Left lung (tissue), 10 donors: ENCODE results near the gene NCMAP. TPM values are rescaled to one million over a fixed set of nuclear protein-coding genes. Genes with fewer than 3 reads are reported as not detected.

Experiments used
- ATAC-seq: fragments of 200-7000 bp; cut with Tn5 transposase; one replicate; pipeline ENCODE4 v1.9.1; 2020; ENCODE audit warnings: moderate library complexity
- DNase-seq, 4 donors: peaks; one replicate each; pipeline ENCODE4 v3.0.0-alpha.2; 2013 to 2020
- H3K27ac ChIP-seq, 2 donors: fragments of 200-600 bp; sonication (generic) in 1 of 2; one replicate each; pipeline versions ENCODE4 v1.5.0 to v1.8.0; 2020 to 2021
- H3K27me3 ChIP-seq, 2 donors: fragments of 200-600 bp; sonication (generic) in 1 of 2; one replicate each; pipeline versions ENCODE4 v1.5.0 to v1.8.0; 2020 to 2021
- H3K36me3 ChIP-seq, 2 donors: fragments of 200-600 bp; sonication (generic) in 1 of 2; one replicate each; pipeline versions ENCODE4 v1.5.0 to v1.8.0; 2020 to 2021
- H3K4me1 ChIP-seq, 2 donors: fragments of 200-600 bp; one replicate each; pipeline ENCODE4 v1.8.0; 2021
- H3K4me3 ChIP-seq, 2 donors: fragments of 200-600 bp; sonication (generic) in 1 of 2; one replicate each; pipeline versions ENCODE4 v1.5.0 to v1.8.0; 2020 to 2021; ENCODE audit warnings: mild to moderate bottlenecking in 1 of 2
- H3K9me3 ChIP-seq, 2 donors: fragments of 200-600 bp; sonication (generic) in 1 of 2; one replicate each; pipeline versions ENCODE4 v1.5.0 to v1.8.0; 2020 to 2021
- CTCF ChIP-seq, 2 donors: fragments of 200-600 bp; sonication (generic) in 1 of 2; IDR thresholded peaks; one replicate each; pipeline versions ENCODE4 v1.5.0 to v1.8.0; 2021; ENCODE audit warnings: antibody characterized with exemption in 2 of 2
- intact Hi-C, 2 donors: fragments of 100-400 bp; cut with DNase I; formaldehyde crosslinking; loops; one replicate each; pipeline versions ENCODE4 v1.11.2 to v1.14.2; 2022
- polyA plus RNA-seq, 6 donors: library from polyadenylated mRNA; unstranded; fragments of 120-200 nt; gene quantifications; one replicate each; pipeline ENCODE4 v1.2.1, GENCODE V29; 2013; ENCODE audit not compliant: insufficient read length in 6 of 6
- total RNA-seq, 2 donors: library from RNA; stranded (reverse); fragmentation: NEBNext Ultra II Directional; extraction: Animal tissue kit (Norgen Biotek cat#: 25700); gene quantifications; one replicate each; pipeline ENCODE4 v1.2.1, GENCODE V29; 2021
- donor health status: DM: no; HTN: yes; CAD: no.
- donor health status: DM: no; HTN: no; CAD: no.

Gene NCMAP
- total and polyA plus RNA-seq, 8 donors: 3.0 to 7.8 (median 5.4) TPM

- Histone ChIP-seq H3K4me3 (no peak overlapping the region), H3K27me3 (no peaks in the 10 kb centered on the region), H3K4me1 (peaks cover 13 to 17% of the 10 kb centered on the region in 2 donors), H3K36me3 (peaks cover 12 to 81% of the 10 kb centered on the region in 2 donors), H3K9me3 (no peaks in the 10 kb centered on the region), H3K27ac (no peak overlapping the region)
- DNase-seq: no peak
- no peak for TF ChIP-seq CTCF (IDR thresholded peaks at IDR 0.05)
- intact Hi-C loops: no loop called here
- no peak for ATAC-seq
These were observed 93.0 kb downstream of the NCMAP start for GRCh38 chr1:24648919-24649318.

- ATAC-seq (no peak), DNase-seq (no peak)
- intact Hi-C loops: no loop called here
- peaks cover 12 to 100% of the 10 kb centered on the region in 2 donors for H3K36me3 ChIP-seq
- H3K27me3 ChIP-seq: no peaks in the 10 kb centered on the region
- H3K27ac ChIP-seq: no peak overlapping the region
- no peak overlapping the region for H3K4me3 ChIP-seq
- no peaks in the 10 kb centered on the region for H3K9me3 ChIP-seq
- no peaks in the 10 kb centered on the region for H3K4me1 ChIP-seq
- no peak for TF ChIP-seq CTCF (IDR thresholded peaks at IDR 0.05)
These were observed 96.5 kb downstream of the NCMAP start for GRCh38 chr1:24652382-24652781.

- Histone ChIP-seq H3K36me3 (peaks cover 11 to 100% of the 10 kb centered on the region in 2 donors), H3K4me1 (no peaks in the 10 kb centered on the region), H3K9me3 (no peaks in the 10 kb centered on the region), H3K4me3 (no peak overlapping the region), H3K27me3 (no peaks in the 10 kb centered on the region), H3K27ac (no peak overlapping the region)
- TF ChIP-seq CTCF (IDR thresholded peaks at IDR 0.05): no peak
- no peak for ATAC-seq
- intact Hi-C loops: no loop called here
- no peak for DNase-seq
These were observed 98.1 kb downstream of the NCMAP start for GRCh38 chr1:24654010-24654409.

GRCh38 chr1:24656046-24656445 is 100.2 kb downstream of the NCMAP start:
- DNase-seq (no peak), ATAC-seq (no peak)
- H3K4me3 ChIP-seq: no peak overlapping the region
- peaks cover 0 to 100% of the 10 kb centered on the region in 2 donors for H3K36me3 ChIP-seq
- H3K27ac ChIP-seq: no peak overlapping the region
- H3K27me3 ChIP-seq: no peaks in the 10 kb centered on the region
- no peaks in the 10 kb centered on the region for H3K9me3 ChIP-seq
- TF ChIP-seq CTCF (IDR thresholded peaks at IDR 0.05): no peak
- no peaks in the 10 kb centered on the region for H3K4me1 ChIP-seq
- intact Hi-C loops: no loop called here

GRCh38 chr1:24657781-24658180 is 101.9 kb downstream of the NCMAP start:
- no peak for TF ChIP-seq CTCF (IDR thresholded peaks at IDR 0.05)
- DNase-seq: no peak
- H3K27ac ChIP-seq: no peak overlapping the region
- no peak for ATAC-seq
- no peak overlapping the region for H3K4me3 ChIP-seq
- intact Hi-C loops: no loop called here
- H3K36me3 ChIP-seq: peaks cover 0 to 100% of the 10 kb centered on the region in 2 donors
- H3K9me3 ChIP-seq: no peaks in the 10 kb centered on the region
- no peaks in the 10 kb centered on the region for H3K27me3 ChIP-seq
- H3K4me1 ChIP-seq: no peaks in the 10 kb centered on the region

Other genes with a start within 250 kb of the NCMAP start
- gene GRHL3, start 236.7 kb upstream of the NCMAP start, total RNA-seq: 1 to 10 TPM in 1 of 2 donors, not detected in 1; 1.6 TPM
- under 1 TPM; 0.20 to 0.38 (median 0.30) TPM for gene GRHL3, start 236.7 kb upstream of the NCMAP start, polyA plus RNA-seq
- gene STPG1, start 142.3 kb upstream of the NCMAP start, total RNA-seq: 1 to 10 TPM; 8.7 to 9.1 TPM
- 10 to 100 TPM in 1 of 6 donors, 1 to 10 TPM in 5; 7.8 to 11.1 (median 9.2) TPM for gene STPG1, start 142.3 kb upstream of the NCMAP start, polyA plus RNA-seq
- 10 to 100 TPM; 36.2 to 41.1 TPM for gene NIPAL3, start 140.3 kb upstream of the NCMAP start, total RNA-seq
- 10 to 100 TPM; 13.8 to 16.0 (median 14.4) TPM for gene NIPAL3, start 140.3 kb upstream of the NCMAP start, polyA plus RNA-seq
- gene RCAN3, start 53.3 kb upstream of the NCMAP start, total RNA-seq: 10 to 100 TPM; 14.9 to 15.1 TPM
- 10 to 100 TPM in 3 of 6 donors, 1 to 10 TPM in 3; 8.1 to 11.2 (median 10.3) TPM for gene RCAN3, start 53.3 kb upstream of the NCMAP start, polyA plus RNA-seq
- 100 to 1,000 TPM in 1 of 2 donors, 10 to 100 TPM in 1; 86.4 to 120 TPM for gene SRRM1, start 87.2 kb downstream of the NCMAP start, total RNA-seq
- 100 to 1,000 TPM; 170 to 213 (median 187) TPM for gene SRRM1, start 87.2 kb downstream of the NCMAP start, polyA plus RNA-seq
- 100 to 1,000 TPM; 158 to 197 TPM for gene CLIC4, start 189.4 kb downstream of the NCMAP start, total RNA-seq
- gene CLIC4, start 189.4 kb downstream of the NCMAP start, polyA plus RNA-seq: 100 to 1,000 TPM; 209 to 257 (median 233) TPM